Measurements from ENCODE around the gene SLC44A1.

SLC44A1 gene

GRCh38 chr9:105269593-105269992 lies 25.1 kb downstream of the SLC44A1 start:
- H3K27ac Mint-ChIP-seq = no peak overlapping the region
- peaks cover 71% of the 10 kb centered on the region for H3K4me1 Mint-ChIP-seq (ENCODE audit: low read depth)
- H3K9me3 Mint-ChIP-seq = no peaks in the 10 kb centered on the region
- H3K27me3 Mint-ChIP-seq = no peaks in the 10 kb centered on the region
- peaks cover 17% of the 10 kb centered on the region for H3K36me3 Mint-ChIP-seq (ENCODE audit: low read depth)
- intact Hi-C loops (cut with micrococcal nuclease) = no loop called here
- H3K4me3 Mint-ChIP-seq = no peak overlapping the region

- Mint-ChIP-seq H3K27ac (peak overlapping the region; percentile 27), H3K9me3 (no peaks in the 10 kb centered on the region), H3K4me1 (ENCODE audit: low read depth) (peaks cover 67% of the 10 kb centered on the region), H3K27me3 (no peaks in the 10 kb centered on the region), H3K4me3 (no peak overlapping the region), H3K36me3 (ENCODE audit: low read depth) (peaks cover 20% of the 10 kb centered on the region)
- intact Hi-C loops (cut with micrococcal nuclease) = no loop called here
Observed at GRCh38 chr9:105270711-105271110, 26.3 kb downstream of the SLC44A1 start.

DNA sequence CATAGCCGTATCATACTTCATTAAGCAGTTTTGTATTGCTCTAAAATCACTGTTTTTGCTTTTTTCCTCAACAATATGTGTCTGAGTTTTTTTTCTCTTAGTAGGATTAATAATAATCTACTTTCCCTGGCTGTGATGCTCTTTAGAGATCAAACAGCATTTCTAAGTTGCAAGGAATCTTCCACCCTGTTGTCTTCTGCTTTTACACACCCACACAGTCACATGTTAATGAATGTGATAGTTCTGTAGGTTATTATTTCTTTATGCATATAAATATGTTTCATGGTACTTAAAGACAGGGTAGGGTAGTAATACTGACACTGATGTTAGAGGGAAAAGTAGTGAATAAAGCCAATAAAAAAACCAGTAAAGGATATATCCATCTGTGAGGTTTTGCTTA lies 29.3 kb downstream of the SLC44A1 start:
- intact Hi-C loops (cut with micrococcal nuclease) = no loop called here
- H3K36me3 Mint-ChIP-seq (ENCODE audit: low read depth) = peaks cover 22% of the 10 kb centered on the region
- H3K27ac Mint-ChIP-seq = no peak overlapping the region
- no peaks in the 10 kb centered on the region for H3K27me3 Mint-ChIP-seq
- no peaks in the 10 kb centered on the region for H3K9me3 Mint-ChIP-seq
- H3K4me1 Mint-ChIP-seq (ENCODE audit: low read depth) = peaks cover 58% of the 10 kb centered on the region
- H3K4me3 Mint-ChIP-seq = no peak overlapping the region

DNA sequence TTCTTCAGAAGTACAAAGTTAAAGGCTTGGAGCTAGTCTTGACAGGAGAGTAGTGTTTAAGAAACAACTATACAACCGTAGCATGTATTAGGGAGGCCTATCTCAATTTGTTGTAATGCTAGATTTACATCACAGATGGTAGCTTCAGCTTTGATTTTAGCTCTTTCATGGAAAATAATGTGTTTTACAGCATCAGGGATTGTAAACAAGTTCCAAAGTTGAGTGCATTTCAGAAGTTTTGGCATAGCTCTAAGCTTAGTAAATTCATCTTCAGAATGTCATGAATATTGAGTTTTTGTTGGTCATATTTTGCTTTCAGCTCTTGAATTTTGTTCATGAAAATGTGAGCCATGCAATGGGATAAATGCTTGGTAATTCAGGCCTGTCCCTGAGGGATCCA lies 30.7 kb downstream of the SLC44A1 start:
- H3K36me3 Mint-ChIP-seq (ENCODE audit: low read depth) = peaks cover 29% of the 10 kb centered on the region
- no peaks in the 10 kb centered on the region for H3K27me3 Mint-ChIP-seq
- peaks cover 51% of the 10 kb centered on the region for H3K4me1 Mint-ChIP-seq (ENCODE audit: low read depth)
- no peak overlapping the region for H3K27ac Mint-ChIP-seq
- no peaks in the 10 kb centered on the region for H3K9me3 Mint-ChIP-seq
- intact Hi-C loops (cut with micrococcal nuclease) = no loop called here
- no peak overlapping the region for H3K4me3 Mint-ChIP-seq

GRCh38 chr9:105275938-105276337 lies 31.5 kb downstream of the SLC44A1 start:
- no peaks in the 10 kb centered on the region for H3K9me3 Mint-ChIP-seq
- peaks cover 48% of the 10 kb centered on the region for H3K4me1 Mint-ChIP-seq (ENCODE audit: low read depth)
- H3K27ac Mint-ChIP-seq = peak overlapping the region; percentile 35
- intact Hi-C loops (cut with micrococcal nuclease) = no loop called here
- H3K36me3 Mint-ChIP-seq (ENCODE audit: low read depth) = peaks cover 23% of the 10 kb centered on the region
- no peak overlapping the region for H3K4me3 Mint-ChIP-seq
- H3K27me3 Mint-ChIP-seq = no peaks in the 10 kb centered on the region

GRCh38 chr9:105278751-105279150 lies 34.3 kb downstream of the SLC44A1 start:
- Mint-ChIP-seq H3K4me1 (ENCODE audit: low read depth) (peaks cover 58% of the 10 kb centered on the region), H3K27ac (no peak overlapping the region), H3K9me3 (no peaks in the 10 kb centered on the region), H3K27me3 (no peaks in the 10 kb centered on the region), H3K4me3 (no peak overlapping the region), H3K36me3 (ENCODE audit: low read depth) (peaks cover 14% of the 10 kb centered on the region)
- intact Hi-C loops (cut with micrococcal nuclease) = no loop called here

DNA sequence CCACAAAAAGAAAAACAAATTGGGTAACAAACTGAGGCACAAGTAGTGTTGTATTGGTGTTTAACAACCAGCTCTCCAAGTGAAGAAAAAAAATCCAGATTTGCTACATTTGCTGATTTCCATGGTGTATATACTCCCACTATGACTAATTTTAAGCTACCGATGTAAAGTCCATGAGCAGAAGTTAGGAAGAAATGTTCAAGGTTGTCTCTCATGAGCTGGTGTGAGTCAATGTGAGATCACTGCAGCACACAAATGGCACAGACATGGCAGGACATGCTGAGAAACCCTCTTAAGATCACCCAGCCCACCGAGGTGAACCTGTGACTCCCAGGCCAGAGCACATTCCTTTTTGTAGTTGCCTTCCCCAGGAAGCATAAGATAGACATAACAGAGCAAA lies 36.2 kb downstream of the SLC44A1 start:
- intact Hi-C loops (cut with micrococcal nuclease) = no loop called here
- H3K4me3 Mint-ChIP-seq = no peak overlapping the region
- H3K9me3 Mint-ChIP-seq = no peaks in the 10 kb centered on the region
- no peak overlapping the region for H3K27ac Mint-ChIP-seq
- H3K36me3 Mint-ChIP-seq (ENCODE audit: low read depth) = peaks cover 15% of the 10 kb centered on the region
- no peaks in the 10 kb centered on the region for H3K27me3 Mint-ChIP-seq
- peaks cover 55% of the 10 kb centered on the region for H3K4me1 Mint-ChIP-seq (ENCODE audit: low read depth)

DNA sequence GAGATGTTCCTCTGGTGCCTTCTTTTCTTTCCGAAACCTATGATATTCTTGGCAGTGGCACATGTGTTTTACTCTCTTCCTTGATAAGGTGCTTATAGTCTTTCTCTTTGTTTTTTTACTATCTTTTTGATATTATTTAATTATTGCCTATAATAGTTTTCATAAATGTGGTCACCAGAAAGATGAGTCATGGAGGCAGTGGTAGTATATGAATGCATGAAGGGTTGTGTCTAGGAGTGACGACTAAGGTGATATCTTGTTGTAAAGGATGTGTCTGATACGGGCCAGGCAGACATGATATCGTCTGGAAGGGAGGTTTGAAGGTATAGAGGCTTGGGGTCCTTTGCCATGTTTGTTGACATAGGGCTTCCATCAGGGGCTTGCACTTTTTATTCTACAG lies 36.8 kb downstream of the SLC44A1 start:
- H3K9me3 Mint-ChIP-seq = no peaks in the 10 kb centered on the region
- no peak overlapping the region for H3K27ac Mint-ChIP-seq
- H3K27me3 Mint-ChIP-seq = no peaks in the 10 kb centered on the region
- peaks cover 19% of the 10 kb centered on the region for H3K36me3 Mint-ChIP-seq (ENCODE audit: low read depth)
- H3K4me3 Mint-ChIP-seq = no peak overlapping the region
- intact Hi-C loops (cut with micrococcal nuclease) = no loop called here
- H3K4me1 Mint-ChIP-seq (ENCODE audit: low read depth) = peaks cover 58% of the 10 kb centered on the region

DNA sequence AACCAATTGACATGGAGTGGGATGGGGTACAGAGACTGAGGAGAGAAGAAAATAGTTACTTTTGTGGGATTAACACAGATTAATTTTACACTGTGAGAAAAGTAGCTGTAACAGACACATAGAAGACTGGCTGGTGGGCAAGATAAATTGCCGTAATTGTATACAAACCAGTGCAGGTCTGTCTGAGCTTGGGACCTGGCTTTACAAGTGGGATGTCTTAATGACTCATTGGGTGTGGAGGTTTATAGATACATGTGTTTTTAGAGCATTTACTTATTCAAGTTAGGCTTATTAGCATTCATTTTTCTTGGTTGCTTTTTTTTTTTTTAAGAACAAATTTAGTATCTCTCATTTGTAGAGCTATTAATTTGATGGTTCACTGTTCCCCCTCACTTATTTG lies 37.5 kb downstream of the SLC44A1 start:
- Mint-ChIP-seq H3K4me1 (ENCODE audit: low read depth) (peaks cover 52% of the 10 kb centered on the region), H3K4me3 (no peak overlapping the region), H3K27ac (peak overlapping the region; percentile 36), H3K9me3 (no peaks in the 10 kb centered on the region), H3K27me3 (no peaks in the 10 kb centered on the region), H3K36me3 (ENCODE audit: low read depth) (peaks cover 20% of the 10 kb centered on the region)
- intact Hi-C loops (cut with micrococcal nuclease) = no loop called here

DNA sequence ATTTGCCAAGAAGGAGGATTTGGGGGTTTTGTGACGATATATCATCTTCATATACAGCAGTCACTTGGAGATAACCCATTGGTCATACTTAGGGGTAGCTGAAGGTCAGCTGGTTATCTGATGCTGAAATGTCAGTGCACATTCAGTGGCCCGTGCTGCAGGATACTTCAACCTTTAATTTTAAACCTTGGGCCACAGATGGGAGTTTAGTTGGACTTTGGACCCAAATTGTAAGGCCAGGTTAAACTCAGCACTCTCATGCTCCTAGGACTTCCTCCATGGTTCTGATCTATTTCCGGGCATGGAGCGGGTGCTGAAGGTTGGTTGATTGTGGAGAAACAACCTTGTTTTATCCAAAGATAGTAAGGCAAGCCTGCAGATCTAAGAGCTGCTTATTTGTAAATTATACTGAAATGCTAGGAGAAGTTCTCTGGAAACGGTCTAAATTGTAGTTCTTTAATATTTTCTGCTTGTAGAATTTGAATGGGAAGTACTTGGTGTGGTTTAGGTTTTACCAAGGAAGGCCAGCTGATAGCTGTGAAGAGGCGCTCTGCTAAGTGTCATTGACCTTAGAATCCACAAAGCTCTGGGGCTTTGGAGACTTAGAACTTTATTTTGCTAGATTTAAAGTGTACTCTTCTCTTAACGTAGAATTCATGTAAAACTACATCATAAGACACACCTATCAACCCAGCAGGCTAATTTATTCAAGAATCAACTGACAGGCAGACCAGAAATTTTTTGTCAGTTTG lies 38.6 kb downstream of the SLC44A1 start:
- Mint-ChIP-seq H3K9me3 (no peaks in the 10 kb centered on the region), H3K36me3 (ENCODE audit: low read depth) (peaks cover 20% of the 10 kb centered on the region), H3K4me1 (ENCODE audit: low read depth) (peaks cover 45% of the 10 kb centered on the region), H3K27me3 (no peaks in the 10 kb centered on the region), H3K27ac (peak overlapping the region; percentile 36), H3K4me3 (no peak overlapping the region)
- intact Hi-C loops (cut with micrococcal nuclease) = no loop called here

DNA sequence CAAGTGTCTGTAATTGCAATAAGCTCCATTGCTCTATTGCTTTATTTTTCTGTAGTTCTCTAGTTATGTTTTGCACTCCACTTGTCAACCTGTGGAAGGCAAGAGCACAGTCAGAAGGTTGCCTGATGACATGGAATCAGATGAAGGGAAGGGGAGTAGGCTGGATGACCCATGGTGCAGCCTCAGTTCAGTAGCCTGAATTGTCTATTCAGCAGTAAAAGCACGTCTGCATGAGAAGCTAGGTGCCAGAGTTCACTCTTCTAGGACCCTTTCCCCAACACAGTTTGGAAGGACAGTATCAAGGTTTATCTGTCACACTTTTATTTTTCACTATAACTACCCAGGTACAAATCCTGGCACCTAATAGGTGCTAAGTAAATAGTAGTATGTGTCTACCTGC lies 39.3 kb downstream of the SLC44A1 start:
- Mint-ChIP-seq H3K4me3 (no peak overlapping the region), H3K36me3 (ENCODE audit: low read depth) (peaks cover 20% of the 10 kb centered on the region), H3K27ac (no peak overlapping the region), H3K4me1 (ENCODE audit: low read depth) (peaks cover 45% of the 10 kb centered on the region), H3K27me3 (no peaks in the 10 kb centered on the region), H3K9me3 (no peaks in the 10 kb centered on the region)
- intact Hi-C loops (cut with micrococcal nuclease) = no loop called here

- Mint-ChIP-seq H3K27me3 (no peaks in the 10 kb centered on the region), H3K27ac (no peak overlapping the region), H3K4me1 (ENCODE audit: low read depth) (peaks cover 51% of the 10 kb centered on the region), H3K9me3 (no peaks in the 10 kb centered on the region), H3K4me3 (no peak overlapping the region), H3K36me3 (ENCODE audit: low read depth) (peaks cover 16% of the 10 kb centered on the region)
- intact Hi-C loops (cut with micrococcal nuclease) = no loop called here
Observed at GRCh38 chr9:105284463-105284862, 40.0 kb downstream of the SLC44A1 start.

DNA sequence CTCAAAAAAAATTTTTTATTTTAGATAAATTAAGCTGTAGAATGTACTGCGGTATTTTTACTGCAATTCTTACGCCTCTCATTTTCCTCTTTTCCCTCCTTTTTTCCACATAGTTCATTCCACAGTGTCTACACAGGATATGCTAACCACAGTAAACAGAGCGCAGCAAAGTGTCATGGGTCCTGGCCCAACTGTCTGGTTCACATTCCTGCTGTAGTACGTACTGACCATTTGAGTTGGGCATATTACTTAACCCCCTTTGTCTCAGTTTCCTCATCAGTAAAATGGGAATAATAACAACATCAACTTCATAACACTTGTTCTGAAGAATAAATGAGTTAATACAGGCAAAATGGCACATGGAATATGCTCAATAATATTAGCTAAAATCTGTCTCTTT lies 41.6 kb downstream of the SLC44A1 start:
- Mint-ChIP-seq H3K27ac (no peak overlapping the region), H3K27me3 (no peaks in the 10 kb centered on the region), H3K4me1 (ENCODE audit: low read depth) (peaks cover 59% of the 10 kb centered on the region), H3K9me3 (no peaks in the 10 kb centered on the region), H3K36me3 (ENCODE audit: low read depth) (peaks cover 14% of the 10 kb centered on the region), H3K4me3 (no peak overlapping the region)
- intact Hi-C loops (cut with micrococcal nuclease) = no loop called here

DNA sequence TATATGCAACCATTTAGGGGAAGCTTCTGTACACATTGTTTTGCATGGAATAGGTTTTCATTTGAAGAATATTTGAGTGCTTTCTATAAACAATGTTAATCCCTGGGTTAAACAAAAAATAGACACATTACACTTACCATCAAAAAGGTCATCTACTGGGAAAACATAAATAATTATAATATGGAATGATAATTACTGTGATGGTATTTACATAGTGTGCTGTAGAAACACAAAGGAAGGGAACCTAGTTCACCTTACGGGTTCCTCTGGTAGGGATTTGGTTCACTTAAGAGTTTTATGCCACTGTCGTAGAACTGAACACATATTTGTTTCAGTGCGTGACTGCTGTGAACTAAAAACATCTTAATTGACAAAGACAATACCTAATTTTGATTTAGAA lies 44.9 kb downstream of the SLC44A1 start:
- peaks cover 19% of the 10 kb centered on the region for H3K36me3 Mint-ChIP-seq (ENCODE audit: low read depth)
- no peak overlapping the region for H3K27ac Mint-ChIP-seq
- no peaks in the 10 kb centered on the region for H3K27me3 Mint-ChIP-seq
- H3K4me1 Mint-ChIP-seq (ENCODE audit: low read depth) = peaks cover 57% of the 10 kb centered on the region
- intact Hi-C loops (cut with micrococcal nuclease) = no loop called here
- H3K4me3 Mint-ChIP-seq = no peak overlapping the region
- no peaks in the 10 kb centered on the region for H3K9me3 Mint-ChIP-seq

GRCh38 chr9:105290418-105290817 lies 46.0 kb downstream of the SLC44A1 start:
- intact Hi-C loops (cut with micrococcal nuclease) = no loop called here
- H3K9me3 Mint-ChIP-seq = no peaks in the 10 kb centered on the region
- H3K27me3 Mint-ChIP-seq = no peaks in the 10 kb centered on the region
- H3K4me1 Mint-ChIP-seq (ENCODE audit: low read depth) = peaks cover 64% of the 10 kb centered on the region
- no peak overlapping the region for H3K4me3 Mint-ChIP-seq
- peaks cover 22% of the 10 kb centered on the region for H3K36me3 Mint-ChIP-seq (ENCODE audit: low read depth)
- no peak overlapping the region for H3K27ac Mint-ChIP-seq

All from dendritic cell treated with granulocyte-macrophage colony-stimulating factor and Interleukin-4, amounts not matched to agents 40 ng/mL and 50 ng/mL, for 4 days (primary cell).